Fibroblast of mammary gland (primary cell): ENCODE measurements around the gene ZNF710.

Experiments used
- DNase-seq: peaks from one replicate; pipeline ENCODE4 v3.0.0-alpha.2; 2010; ENCODE audit warnings: low read depth
- H3K4me3 ChIP-seq: 2 replicates; pipeline ENCODE4 v1.5.1; 2011; ENCODE audit warnings: low read depth, mild to moderate bottlenecking, low read length, moderate library complexity; ENCODE audit not compliant: control insufficient read depth
- CTCF ChIP-seq: conservative IDR thresholded peaks from 2 replicates; pipeline ENCODE4 v1.5.1; 2011; ENCODE audit warnings: low read depth, low read length, inconsistent platforms; ENCODE audit not compliant: control insufficient read depth, insufficient read depth

Gene ZNF710

GRCh38 chr15:90022905-90023700 is 22.0 kb downstream of the ZNF710 start:
- no peak overlapping the region for H3K4me3 ChIP-seq
- DNase-seq: no peak
- TF ChIP-seq CTCF: no peak

- no peak overlapping the region for H3K4me3 ChIP-seq
- TF ChIP-seq CTCF: no peak
- DNase-seq: no peak
Observed at GRCh38 chr15:90024406-90024805, 23.3 kb downstream of the ZNF710 start.

GRCh38 chr15:90025489-90026033 is 24.4 kb downstream of the ZNF710 start:
- no peak overlapping the region for H3K4me3 ChIP-seq
- no peak for TF ChIP-seq CTCF
- no peak for DNase-seq

GRCh38 chr15:90028376-90028944 is 27.3 kb downstream of the ZNF710 start:
- no peak overlapping the region for H3K4me3 ChIP-seq
- no peak for TF ChIP-seq CTCF
- no peak for DNase-seq

GRCh38 chr15:90029024-90029423 is 27.9 kb downstream of the ZNF710 start:
- no peak for TF ChIP-seq CTCF
- DNase-seq: no peak
- H3K4me3 ChIP-seq: no peak overlapping the region

- no peak for DNase-seq
- no peak for TF ChIP-seq CTCF
- no peak overlapping the region for H3K4me3 ChIP-seq
Observed at GRCh38 chr15:90030376-90030775, 29.3 kb downstream of the ZNF710 start.
